ENCODE results near the gene TMEM97. TPM values are rescaled to one million over a fixed set of nuclear protein-coding genes. Genes with fewer than 3 reads are reported as not detected.

TMEM97 gene
- total RNA-seq, 1 donor from 2014 or later, result 2.5 TPM

DNA sequence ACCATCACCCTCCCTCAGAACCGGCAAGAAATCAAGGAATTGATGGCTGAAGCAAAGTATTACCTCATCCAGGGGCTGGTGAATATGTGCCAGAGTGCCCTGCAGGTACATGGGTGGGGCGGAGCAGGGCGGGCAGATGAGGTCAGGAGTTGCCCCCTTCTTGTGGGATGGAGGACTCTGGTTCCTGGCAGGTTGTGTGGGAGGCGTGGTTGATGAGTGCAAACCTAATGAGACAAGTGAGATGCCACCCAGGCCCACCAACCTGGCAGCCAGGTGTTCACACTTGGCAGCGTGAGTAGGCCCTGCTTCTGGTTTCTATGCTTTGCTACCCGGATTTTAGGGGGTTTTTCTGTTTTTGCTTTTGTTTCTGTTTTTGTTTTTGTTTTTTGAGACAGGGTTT lies 21.4 kb downstream of the TMEM97 start:
- peaks cover 43% of the 10 kb centered on the region for H3K4me1 ChIP-seq
- TF ChIP-seq CTCF (IDR thresholded peaks at IDR 0.05) (no peak), POLR2A (IDR thresholded peaks at IDR 0.05) (no peak), POLR2AphosphoS5 (IDR thresholded peaks at IDR 0.05; ENCODE audit: insufficient read depth in 1 of 2, low read depth in 1 of 2) (no peak)
- no peak overlapping the region for H3K27ac ChIP-seq
- H3K9me3 ChIP-seq, result no peaks in the 10 kb centered on the region
- intact Hi-C loops (cut with DNase I), result no loop called here
- H3K27me3 ChIP-seq, result no peaks in the 10 kb centered on the region
- no peak overlapping the region for H3K4me3 ChIP-seq
- DNase-seq (ENCODE audit: extremely low spot score in 2 of 2), result no peak
- H3K36me3 ChIP-seq, result peaks cover 0 to 62% of the 10 kb centered on the region in 2 donors

DNA sequence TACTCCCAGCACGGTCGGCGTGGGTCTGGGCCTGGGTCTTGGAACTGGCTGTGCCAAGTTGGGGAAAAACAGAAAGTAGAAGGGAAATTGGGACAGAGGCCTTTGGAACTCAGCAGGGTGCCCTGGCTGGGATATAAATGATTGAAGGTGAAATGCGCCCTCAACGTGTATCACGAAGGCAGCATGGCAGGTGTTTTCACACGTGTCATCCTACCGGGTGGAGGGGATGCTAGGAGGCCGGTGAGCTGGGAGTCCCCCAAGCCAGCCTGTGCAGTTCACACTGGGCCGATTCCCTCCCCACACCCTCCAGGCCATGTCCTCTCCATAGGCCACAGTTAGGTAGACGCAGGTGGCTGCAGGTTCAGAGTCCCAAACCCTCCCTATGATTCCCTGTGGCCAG lies 22.5 kb downstream of the TMEM97 start:
- H3K27ac ChIP-seq, result no peak overlapping the region
- peaks cover 38% of the 10 kb centered on the region for H3K4me1 ChIP-seq
- H3K36me3 ChIP-seq, result peaks cover 0 to 74% of the 10 kb centered on the region in 2 donors
- H3K9me3 ChIP-seq, result no peaks in the 10 kb centered on the region
- H3K27me3 ChIP-seq, result no peaks in the 10 kb centered on the region
- intact Hi-C loops (cut with DNase I), result no loop called here
- DNase-seq (ENCODE audit: extremely low spot score in 2 of 2), result no peak
- TF ChIP-seq POLR2AphosphoS5 (IDR thresholded peaks at IDR 0.05; ENCODE audit: insufficient read depth in 1 of 2, low read depth in 1 of 2) (no peak), POLR2A (IDR thresholded peaks at IDR 0.05) (no peak), CTCF (IDR thresholded peaks at IDR 0.05) (no peak)
- H3K4me3 ChIP-seq, result no peak overlapping the region

DNA sequence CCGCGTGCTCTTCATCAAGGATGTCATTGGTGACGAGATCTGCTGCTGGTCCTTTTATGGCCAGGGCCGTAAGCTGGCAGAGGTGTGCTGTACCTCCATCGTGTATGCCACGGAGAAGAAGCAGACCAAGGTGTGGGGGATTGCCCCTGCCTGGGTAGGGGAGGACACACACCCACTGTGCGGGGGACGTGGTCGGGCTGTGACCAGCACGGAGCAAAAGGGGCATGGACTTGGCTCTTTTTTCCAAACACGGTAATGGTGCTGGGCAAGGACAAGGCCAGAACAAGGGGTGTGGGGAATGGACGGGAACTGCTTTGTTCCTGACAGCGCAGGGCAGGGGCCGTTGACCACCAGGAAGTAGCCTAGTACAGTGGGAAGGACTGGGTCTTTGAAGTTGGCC lies 23.3 kb downstream of the TMEM97 start:
- Histone ChIP-seq H3K4me1 (peaks cover 34% of the 10 kb centered on the region), H3K9me3 (no peaks in the 10 kb centered on the region), H3K27me3 (no peaks in the 10 kb centered on the region), H3K27ac (no peak overlapping the region), H3K36me3 (peaks cover 0 to 76% of the 10 kb centered on the region in 2 donors), H3K4me3 (no peak overlapping the region)
- intact Hi-C loops (cut with DNase I), result no loop called here
- TF ChIP-seq CTCF (IDR thresholded peaks at IDR 0.05), result no peak
- TF ChIP-seq POLR2A (IDR thresholded peaks at IDR 0.05), result no peak
- TF ChIP-seq POLR2AphosphoS5 (IDR thresholded peaks at IDR 0.05; ENCODE audit: insufficient read depth in 1 of 2, low read depth in 1 of 2), result no peak
- no peak for DNase-seq (ENCODE audit: extremely low spot score in 2 of 2)

GRCh38 chr17:28343491-28343932 lies 24.5 kb downstream of the TMEM97 start:
- intact Hi-C loops (cut with DNase I), result no loop called here
- Histone ChIP-seq H3K4me3 (no peak overlapping the region), H3K4me1 (peaks cover 25% of the 10 kb centered on the region), H3K9me3 (no peaks in the 10 kb centered on the region), H3K36me3 (peaks cover 0 to 86% of the 10 kb centered on the region in 2 donors), H3K27me3 (no peaks in the 10 kb centered on the region), H3K27ac (no peak overlapping the region)
- no peak for DNase-seq (ENCODE audit: extremely low spot score in 2 of 2)
- TF ChIP-seq POLR2A (IDR thresholded peaks at IDR 0.05), result no peak
- no peak for TF ChIP-seq CTCF (IDR thresholded peaks at IDR 0.05)
- TF ChIP-seq POLR2AphosphoS5 (IDR thresholded peaks at IDR 0.05; ENCODE audit: insufficient read depth in 1 of 2, low read depth in 1 of 2), result no peak

GRCh38 chr17:28344011-28344410 lies 25.0 kb downstream of the TMEM97 start:
- Histone ChIP-seq H3K9me3 (no peaks in the 10 kb centered on the region), H3K4me3 (no peak overlapping the region), H3K36me3 (peaks cover 0 to 91% of the 10 kb centered on the region in 2 donors), H3K27me3 (no peaks in the 10 kb centered on the region), H3K27ac (no peak overlapping the region), H3K4me1 (peaks cover 20% of the 10 kb centered on the region)
- no peak for TF ChIP-seq CTCF (IDR thresholded peaks at IDR 0.05)
- TF ChIP-seq POLR2AphosphoS5 (IDR thresholded peaks at IDR 0.05; ENCODE audit: insufficient read depth in 1 of 2, low read depth in 1 of 2), result no peak
- no peak for TF ChIP-seq POLR2A (IDR thresholded peaks at IDR 0.05)
- intact Hi-C loops (cut with DNase I), result no loop called here
- no peak for DNase-seq (ENCODE audit: extremely low spot score in 2 of 2)
